ENCODE data around the gene CEND1. TPM values are rescaled to one million over a fixed set of nuclear protein-coding genes. Genes with fewer than 3 reads are reported as not detected.
A peak's percentile ranks its signal among the peaks of the same experiment; 100 is the strongest.

Gene CEND1
- total RNA-seq, 2 donors from 2014 or later: not detected

DNA sequence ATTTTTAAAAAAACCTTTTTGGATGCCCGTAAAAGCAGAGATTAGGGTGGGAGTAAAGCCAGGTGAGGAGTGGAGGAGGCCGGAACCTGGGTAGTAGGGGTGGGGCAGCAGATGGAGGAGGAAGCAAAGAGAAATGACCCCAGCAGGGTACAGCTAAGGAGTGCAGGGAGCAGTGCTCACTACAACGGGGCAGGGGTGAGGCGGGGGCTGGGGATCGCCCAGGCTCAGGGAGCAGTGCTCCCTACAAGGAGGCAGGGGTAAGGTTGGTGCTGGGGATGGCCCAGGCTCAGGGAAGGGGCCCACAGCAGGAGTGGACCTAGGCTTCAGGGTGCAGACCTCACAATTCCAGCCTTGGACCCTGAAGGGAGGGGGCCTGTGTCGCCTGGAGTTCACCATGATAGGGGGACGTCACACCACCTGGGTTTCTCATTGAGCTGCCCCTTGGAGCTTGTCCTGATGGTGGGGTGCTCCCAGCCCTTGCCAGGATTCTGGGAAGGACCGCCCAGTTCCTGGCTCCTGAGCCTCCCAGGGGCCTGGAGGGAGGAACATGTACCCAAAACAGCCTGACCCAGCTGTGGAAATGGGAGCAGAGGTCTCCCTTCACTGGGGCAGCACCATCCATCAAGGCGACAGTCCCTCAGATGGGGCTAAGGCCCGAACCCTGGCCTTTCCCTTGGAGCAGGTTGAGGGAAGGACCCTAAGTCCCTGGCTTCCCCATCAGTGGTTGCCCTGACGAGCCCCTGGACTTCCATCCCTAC, 26.0 kb upstream of the CEND1 start:
- no peak for DNase-seq (ENCODE audit: low spot score)
- intact Hi-C loops (cut with DNase I): loop anchor here in 1 of 2 donors (5.0 kb wide), 1 partner anchor 1011 kb away; no protein-coding TSS in a partner anchor

DNA sequence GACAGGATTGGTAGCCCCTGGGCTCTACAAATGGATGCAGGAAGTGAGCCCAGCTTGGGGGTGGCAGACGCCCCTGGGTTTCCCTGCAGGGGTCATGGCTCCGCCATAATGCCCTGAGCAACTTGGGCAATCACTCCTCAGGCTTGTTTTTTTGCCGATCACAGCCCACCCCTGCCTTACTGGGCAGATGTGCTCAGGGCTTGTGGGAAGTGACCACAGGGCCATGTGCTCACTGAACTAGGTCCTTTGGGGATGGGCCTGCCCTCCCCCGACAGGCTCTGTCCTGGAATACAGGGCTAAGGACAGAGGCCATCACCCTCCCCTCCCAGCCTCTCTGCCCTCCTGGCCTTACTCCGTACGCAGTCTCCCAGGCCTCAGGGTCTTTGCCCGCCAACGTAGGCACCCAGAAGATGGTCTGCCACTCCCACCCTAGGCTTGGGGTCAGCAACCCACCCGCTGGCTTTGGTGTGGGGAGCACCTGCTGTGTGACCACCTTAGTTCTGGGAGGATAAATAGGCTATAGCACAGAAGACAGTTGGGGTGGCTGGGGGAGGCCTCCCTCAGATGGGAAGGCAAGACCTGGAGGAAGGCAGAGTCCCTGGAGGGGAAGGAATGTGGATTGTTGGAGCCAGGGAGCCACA, 23.7 kb upstream of the CEND1 start:
- intact Hi-C loops (cut with DNase I): no loop called here
- DNase-seq (ENCODE audit: low spot score): no peak

GRCh38 chr11:813072-813455, 23.2 kb upstream of the CEND1 start:
- no peak for DNase-seq (ENCODE audit: low spot score)
- intact Hi-C loops (cut with DNase I): no loop called here

DNA sequence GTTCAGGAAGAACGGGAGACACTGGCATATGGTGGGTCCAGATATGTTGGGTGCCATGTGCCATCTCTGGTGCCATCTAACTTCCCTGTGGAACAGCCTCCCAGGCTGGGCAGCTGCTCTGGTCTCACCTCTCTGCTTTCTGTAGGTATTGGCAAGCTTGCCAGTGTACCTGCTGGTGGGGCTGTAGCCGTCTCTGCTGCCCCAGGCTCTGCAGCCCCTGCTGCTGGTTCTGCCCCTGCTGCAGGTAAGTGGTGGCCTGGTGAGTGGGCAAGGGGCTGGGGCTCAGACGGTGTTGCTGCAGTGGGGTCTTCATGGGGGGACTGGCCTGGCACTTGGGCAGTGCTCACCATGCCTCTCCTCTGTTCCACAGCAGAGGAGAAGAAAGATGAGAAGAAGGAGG, 22.5 kb upstream of the CEND1 start:
- intact Hi-C loops (cut with DNase I): no loop called here
- DNase-seq (ENCODE audit: low spot score): no peak

GRCh38 chr11:811446-812245, 21.8 kb upstream of the CEND1 start:
- DNase-seq (ENCODE audit: low spot score): no peak
- intact Hi-C loops (cut with DNase I): no loop called here

GRCh38 chr11:810040-810567, 20.2 kb upstream of the CEND1 start:
- DNase-seq (ENCODE audit: low spot score): peak; percentile 81
- intact Hi-C loops (cut with DNase I): no loop called here

DNA sequence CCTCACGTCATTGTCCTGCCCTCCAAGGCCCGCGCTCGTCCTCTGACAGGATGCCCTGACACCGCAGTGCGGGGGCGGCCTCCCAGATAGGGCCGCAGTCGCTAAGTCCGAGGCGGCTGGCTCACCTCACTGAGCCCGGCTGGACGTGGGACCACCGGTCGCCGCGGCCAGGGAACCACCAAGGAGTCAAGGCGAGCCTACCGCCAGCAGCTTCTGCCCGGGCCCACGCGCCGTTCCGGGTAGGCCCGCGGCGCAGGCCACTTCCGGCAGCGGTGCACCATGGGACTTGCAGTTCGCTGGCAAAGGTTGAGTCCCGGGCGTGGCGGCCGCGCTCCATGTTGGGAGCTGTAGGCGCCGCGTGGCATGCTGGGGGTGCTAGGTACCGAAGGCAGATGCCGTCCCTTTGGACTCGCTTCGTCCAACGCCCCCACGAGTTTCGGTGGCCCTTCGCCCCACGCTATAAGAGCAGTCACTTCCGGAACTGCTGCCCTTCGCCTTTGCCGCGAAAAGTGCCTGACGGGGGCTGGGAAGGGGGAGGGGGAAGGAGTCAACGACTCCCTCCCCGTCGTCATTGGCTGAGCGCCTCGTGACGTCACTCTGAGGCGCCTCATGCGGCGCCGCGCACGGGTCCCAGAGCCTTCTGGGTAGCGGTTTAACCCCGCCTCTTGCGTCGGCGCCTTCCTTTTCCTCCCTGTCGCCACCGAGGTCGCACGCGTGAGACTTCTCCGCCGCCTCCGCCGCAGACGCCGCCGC, 19.6 kb upstream of the CEND1 start, which contains the start of gene RPLP2:
Gene RPLP2 (plus strand): TSS at position 681 of the 753 bp plus-strand sequence. CDS start 268 bp downstream, outside the sequence.
- DNase-seq (ENCODE audit: low spot score): peak; percentile 100
- intact Hi-C loops (cut with DNase I): loop anchor here in 1 of 2 donors (10.0 kb wide), 1 partner anchor 65 kb away; the partner anchor contains the start of gene TALDO1

- intact Hi-C loops (cut with DNase I): loop anchor here in 1 of 2 donors (10.0 kb wide), 1 partner anchor 64 kb away; the partner anchor contains the start of gene TALDO1
- DNase-seq (ENCODE audit: low spot score): peak; percentile 95
Measured at GRCh38 chr11:808427-809286, 18.8 kb upstream of the CEND1 start.

GRCh38 chr11:804599-804964, 14.7 kb upstream of the CEND1 start:
- intact Hi-C loops (cut with DNase I): loop anchor here in 1 of 2 donors (10.0 kb wide), 1 partner anchor 60 kb away; the partner anchor contains the start of gene TALDO1

GRCh38 chr11:803770-804598, 14.1 kb upstream of the CEND1 start:
- intact Hi-C loops (cut with DNase I): loop anchor here in 1 of 2 donors (10.0 kb wide), 1 partner anchor 59 kb away; the partner anchor contains the start of gene TALDO1
- peak; percentile 82 for DNase-seq (ENCODE audit: low spot score)

More at GRCh38 chr11:804599-804964, 14.7 kb upstream of the CEND1 start:
- DNase-seq (ENCODE audit: low spot score): no peak

GRCh38 chr11:803467-803742, 13.5 kb upstream of the CEND1 start:
- intact Hi-C loops (cut with DNase I): loop anchor here in 1 of 2 donors (10.0 kb wide), 1 partner anchor 59 kb away; the partner anchor contains the start of gene TALDO1
- DNase-seq (ENCODE audit: low spot score): peak; percentile 80

DNA sequence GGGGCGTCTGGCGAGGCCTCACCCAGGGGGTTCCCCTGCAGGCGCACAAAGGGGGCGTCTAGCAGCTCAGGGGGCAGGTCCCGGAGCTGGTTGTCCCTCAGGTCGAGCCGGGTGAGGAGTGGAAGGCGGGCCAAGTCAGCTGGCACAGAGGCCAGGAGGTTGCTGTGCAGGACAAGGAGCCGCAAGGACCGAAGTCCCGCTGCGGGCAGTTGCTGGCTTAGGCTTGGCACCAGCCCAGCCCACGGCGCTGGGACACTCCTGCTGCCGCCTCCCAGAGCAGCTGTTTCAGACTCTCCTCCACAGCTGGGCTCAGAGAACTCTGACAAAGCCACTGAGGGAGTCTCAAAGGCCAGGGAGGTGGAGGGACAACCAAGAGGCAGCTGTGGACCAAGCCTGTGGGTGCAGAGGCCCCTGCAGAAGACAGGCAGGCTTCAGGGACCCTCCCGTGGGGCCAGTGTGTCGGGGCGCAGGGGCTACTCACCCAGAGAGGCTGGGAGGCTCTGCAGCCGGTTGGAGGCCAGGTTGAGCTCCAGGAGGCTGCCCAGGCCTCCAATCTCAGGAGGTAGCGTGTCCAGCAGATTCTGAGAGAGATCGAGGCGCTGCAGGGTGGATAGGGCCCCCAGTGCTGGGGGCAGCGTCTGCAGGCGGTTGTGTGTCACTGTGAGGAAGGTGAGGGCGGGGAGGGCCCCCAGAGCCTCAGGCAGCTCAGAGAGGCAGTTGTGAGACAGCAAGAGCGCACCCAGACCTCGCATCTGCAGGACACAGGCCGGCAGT, 13.0 kb upstream of the CEND1 start:
- intact Hi-C loops (cut with DNase I): loop anchor here in 1 of 2 donors (10.0 kb wide), 1 partner anchor 58 kb away; the partner anchor contains the start of gene TALDO1
- DNase-seq (ENCODE audit: low spot score): no peak

GRCh38 chr11:802018-802617, 12.2 kb upstream of the CEND1 start:
- no peak for DNase-seq (ENCODE audit: low spot score)
- intact Hi-C loops (cut with DNase I): loop anchor here in 1 of 2 donors (10.0 kb wide), 1 partner anchor 57 kb away; the partner anchor contains the start of gene TALDO1

DNA sequence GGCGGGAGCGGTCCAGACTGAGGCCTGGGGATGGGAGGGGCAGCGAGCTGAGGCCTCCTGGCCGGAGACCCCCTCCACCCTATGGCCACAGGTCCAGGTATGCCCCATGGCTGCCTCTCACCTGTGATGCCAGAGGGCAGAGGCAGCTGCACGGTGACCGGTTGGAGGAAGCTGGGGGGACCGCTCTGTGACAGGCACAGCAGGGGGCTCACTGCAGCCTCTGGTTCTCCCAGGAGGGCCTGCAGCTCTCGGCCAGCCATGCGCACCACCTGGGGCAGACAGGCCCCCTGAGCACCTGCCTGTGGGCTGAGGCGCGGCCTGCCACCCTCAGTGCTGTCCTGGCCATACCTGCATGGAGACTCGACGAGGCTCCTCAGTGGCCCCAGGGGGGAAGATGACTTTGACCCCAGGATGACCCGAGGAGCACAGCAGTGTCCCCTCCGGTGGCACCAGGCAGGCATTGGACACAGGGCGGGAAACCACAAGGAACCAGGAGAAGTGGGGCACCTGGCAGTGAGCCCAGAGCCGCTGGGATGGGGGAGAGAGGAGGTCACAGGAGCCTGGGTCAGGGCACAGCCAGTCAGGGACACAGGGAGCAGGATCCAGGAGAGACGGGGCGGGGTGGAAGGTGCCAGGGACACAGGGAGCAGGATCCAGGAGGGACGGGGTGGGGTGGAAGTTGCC, 11.3 kb upstream of the CEND1 start:
- no peak for DNase-seq (ENCODE audit: low spot score)
- intact Hi-C loops (cut with DNase I): loop anchor here in 1 of 2 donors (10.0 kb wide), 1 partner anchor 56 kb away; the partner anchor contains the start of gene TALDO1

- no peak for DNase-seq (ENCODE audit: low spot score)
- intact Hi-C loops (cut with DNase I): loop anchor here in 1 of 2 donors (10.0 kb wide), 1 partner anchor 56 kb away; the partner anchor contains the start of gene TALDO1
Measured at GRCh38 chr11:800473-800872, 10.6 kb upstream of the CEND1 start.
